ENCODE measurements around the gene ENDOV. TPM values are rescaled to one million over a fixed set of nuclear protein-coding genes. Genes with fewer than 3 reads are reported as not detected.

Gene ENDOV
- total RNA-seq, 1 donor from 2014 or later: 25.1 TPM

DNA sequence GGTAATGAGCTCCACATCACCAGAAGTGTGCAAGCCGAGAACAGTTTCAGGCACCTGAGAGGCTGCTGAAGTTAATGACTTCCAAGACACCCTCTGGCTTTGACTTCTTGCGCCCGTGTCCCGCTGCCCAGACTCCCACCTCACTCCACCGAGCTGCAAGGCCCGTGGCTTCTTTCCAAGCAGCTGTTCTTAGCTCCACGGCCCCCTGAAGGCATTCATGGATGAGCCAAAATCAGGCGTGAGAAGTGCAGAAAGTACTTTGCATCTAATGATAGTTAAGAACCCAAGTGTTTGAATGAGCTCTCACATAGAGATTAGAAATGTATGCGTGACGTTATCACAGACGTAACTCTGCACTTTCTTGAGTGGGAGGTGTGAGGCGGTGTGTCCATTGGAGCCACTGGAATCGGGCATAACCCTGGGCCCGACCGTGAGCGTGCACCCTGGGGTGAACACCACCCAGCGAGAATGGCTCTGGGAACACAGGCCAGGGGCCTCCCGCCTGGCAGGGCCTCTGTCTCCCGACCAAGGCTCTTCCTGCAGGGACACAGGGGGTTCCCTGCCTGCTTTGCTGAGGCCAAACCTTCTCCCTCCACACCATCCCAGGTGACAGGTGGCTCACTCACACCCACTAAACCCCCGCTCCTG is 50.5 kb downstream of the ENDOV start:
- Histone ChIP-seq H3K27me3 (peaks cover 54% of the 10 kb centered on the region), H3K36me3 (no peaks in the 10 kb centered on the region), H3K4me1 (no peaks in the 10 kb centered on the region), H3K9me3 (no peaks in the 10 kb centered on the region), H3K27ac (no peak overlapping the region), H3K4me3 (no peak overlapping the region)
- TF ChIP-seq, protein P1, sequence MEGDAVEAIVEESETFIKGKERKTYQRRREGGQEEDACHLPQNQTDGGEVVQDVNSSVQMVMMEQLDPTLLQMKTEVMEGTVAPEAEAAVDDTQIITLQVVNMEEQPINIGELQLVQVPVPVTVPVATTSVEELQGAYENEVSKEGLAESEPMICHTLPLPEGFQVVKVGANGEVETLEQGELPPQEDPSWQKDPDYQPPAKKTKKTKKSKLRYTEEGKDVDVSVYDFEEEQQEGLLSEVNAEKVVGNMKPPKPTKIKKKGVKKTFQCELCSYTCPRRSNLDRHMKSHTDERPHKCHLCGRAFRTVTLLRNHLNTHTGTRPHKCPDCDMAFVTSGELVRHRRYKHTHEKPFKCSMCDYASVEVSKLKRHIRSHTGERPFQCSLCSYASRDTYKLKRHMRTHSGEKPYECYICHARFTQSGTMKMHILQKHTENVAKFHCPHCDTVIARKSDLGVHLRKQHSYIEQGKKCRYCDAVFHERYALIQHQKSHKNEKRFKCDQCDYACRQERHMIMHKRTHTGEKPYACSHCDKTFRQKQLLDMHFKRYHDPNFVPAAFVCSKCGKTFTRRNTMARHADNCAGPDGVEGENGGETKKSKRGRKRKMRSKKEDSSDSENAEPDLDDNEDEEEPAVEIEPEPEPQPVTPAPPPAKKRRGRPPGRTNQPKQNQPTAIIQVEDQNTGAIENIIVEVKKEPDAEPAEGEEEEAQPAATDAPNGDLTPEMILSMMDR (IDR thresholded peaks at IDR 0.05): no peak
- ATAC-seq (no peak), DNase-seq (no peak)
- intact Hi-C loops (cut with DNase I): no loop called here

DNA sequence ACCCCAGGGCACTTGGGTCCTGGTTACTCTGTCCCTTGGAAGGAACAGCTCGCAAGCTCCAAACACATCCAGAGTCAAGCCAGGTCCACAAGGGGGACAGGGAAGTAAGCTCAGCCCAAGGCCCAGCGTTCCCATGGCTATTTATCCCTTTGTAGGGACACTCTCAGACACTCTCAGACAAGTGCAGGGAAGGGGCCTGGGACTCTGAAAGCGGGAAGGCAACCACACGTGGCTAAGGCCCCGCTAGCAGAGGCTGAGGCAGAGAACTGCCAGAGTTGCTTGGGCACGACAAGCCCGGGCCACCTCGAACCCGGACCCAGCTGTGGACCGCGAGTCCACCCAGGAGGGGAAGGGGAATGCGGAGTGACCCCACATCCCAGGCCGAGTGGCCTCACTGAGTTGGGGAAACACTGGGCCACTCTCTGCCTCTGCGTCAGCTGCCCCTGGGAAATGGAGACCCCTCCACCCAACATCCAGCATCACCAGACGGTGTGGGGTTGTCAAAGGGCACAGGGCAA is 51.3 kb downstream of the ENDOV start:
- DNase-seq (no peak), ATAC-seq (no peak)
- Histone ChIP-seq H3K4me3 (no peak overlapping the region), H3K4me1 (no peaks in the 10 kb centered on the region), H3K36me3 (no peaks in the 10 kb centered on the region), H3K27ac (no peak overlapping the region), H3K9me3 (no peaks in the 10 kb centered on the region), H3K27me3 (peaks cover 60% of the 10 kb centered on the region)
- TF ChIP-seq, protein P1 (IDR thresholded peaks at IDR 0.05): no peak
- intact Hi-C loops (cut with DNase I): no loop called here

DNA sequence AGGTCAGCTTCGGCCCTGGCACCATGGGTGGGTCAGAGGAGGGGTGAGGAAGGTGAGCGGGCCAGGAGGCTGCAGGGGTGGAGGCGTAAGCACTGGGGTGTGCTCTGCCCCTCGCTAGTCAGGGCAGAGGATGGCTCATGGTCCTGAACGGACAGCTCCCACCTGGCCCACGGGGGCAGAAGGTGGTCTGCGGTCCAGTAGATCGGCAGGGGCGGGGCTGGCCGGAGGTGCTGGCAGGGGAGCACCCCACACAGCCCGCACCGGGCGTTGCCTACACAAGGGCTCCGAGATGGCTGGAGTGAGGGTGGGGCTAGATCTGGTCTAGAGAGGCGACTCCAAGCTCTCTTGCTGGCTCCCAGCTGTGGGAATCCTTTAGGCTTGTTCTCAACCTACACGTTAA is 53.3 kb downstream of the ENDOV start:
- no peaks in the 10 kb centered on the region for H3K36me3 ChIP-seq
- H3K27me3 ChIP-seq: peaks cover 75% of the 10 kb centered on the region
- DNase-seq (no peak), ATAC-seq (no peak)
- no peaks in the 10 kb centered on the region for H3K9me3 ChIP-seq
- H3K4me1 ChIP-seq: no peaks in the 10 kb centered on the region
- TF ChIP-seq, protein P1 (IDR thresholded peaks at IDR 0.05): no peak
- H3K4me3 ChIP-seq: no peak overlapping the region
- intact Hi-C loops (cut with DNase I): no loop called here
- no peak overlapping the region for H3K27ac ChIP-seq

DNA sequence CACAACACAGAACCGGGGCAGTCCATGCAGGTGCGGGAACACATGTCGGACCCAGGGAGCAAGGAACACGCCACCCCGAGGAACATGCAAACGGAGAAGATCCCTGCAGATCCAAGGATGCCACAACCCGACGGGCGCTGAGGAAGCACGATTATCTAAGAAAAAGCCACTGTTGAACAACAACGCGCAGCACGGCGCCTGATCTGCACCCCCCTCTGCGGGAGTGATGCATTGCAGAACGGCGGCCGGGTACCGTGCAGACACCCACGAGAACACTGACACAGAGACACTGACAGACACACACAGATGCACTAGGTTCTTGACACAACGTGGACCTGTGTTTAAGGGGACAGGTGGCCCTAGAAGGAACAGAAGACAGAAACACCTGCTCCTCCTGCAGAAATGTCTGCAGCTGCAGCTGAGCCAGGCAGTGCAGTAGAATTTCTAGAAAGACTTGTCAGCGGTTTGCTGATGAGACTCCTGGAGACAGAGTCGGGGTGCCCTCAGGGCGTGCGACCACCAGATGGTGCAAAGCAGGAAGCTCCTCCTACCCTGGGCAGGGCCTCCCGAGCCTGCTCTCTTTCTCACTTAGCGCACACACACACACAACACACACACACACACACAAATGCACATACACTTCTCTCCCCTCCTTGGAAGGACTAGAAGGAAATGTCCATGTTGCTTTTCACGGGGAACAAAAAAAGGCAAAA is 54.0 kb downstream of the ENDOV start:
- Histone ChIP-seq H3K4me3 (no peak overlapping the region), H3K9me3 (no peaks in the 10 kb centered on the region), H3K27ac (no peak overlapping the region), H3K27me3 (peaks cover 82% of the 10 kb centered on the region), H3K4me1 (no peaks in the 10 kb centered on the region), H3K36me3 (no peaks in the 10 kb centered on the region)
- DNase-seq (no peak), ATAC-seq (no peak)
- intact Hi-C loops (cut with DNase I): no loop called here
- TF ChIP-seq, protein P1 (IDR thresholded peaks at IDR 0.05): no peak

DNA sequence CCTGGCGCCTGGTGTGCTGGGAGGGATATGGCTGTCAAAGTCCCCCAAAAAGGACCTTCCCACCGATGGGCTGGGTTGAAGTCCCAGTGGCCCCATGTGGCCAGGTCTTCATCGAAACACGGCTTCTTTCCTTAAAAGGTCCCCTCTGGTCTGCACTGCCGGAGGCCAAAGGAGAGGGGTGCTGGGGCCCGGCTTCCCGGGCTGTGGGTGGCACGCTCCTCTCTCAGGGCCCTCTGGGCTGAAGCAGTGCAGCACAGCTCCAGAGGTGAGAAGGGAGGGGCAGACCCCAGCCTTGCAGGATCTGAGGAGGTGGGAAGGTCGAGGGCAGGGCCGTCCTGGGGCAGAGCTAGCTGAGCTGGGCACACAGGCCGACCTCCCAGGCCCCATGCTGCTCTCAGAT is 54.7 kb downstream of the ENDOV start:
- Histone ChIP-seq H3K4me3 (no peak overlapping the region), H3K27me3 (peaks cover 88% of the 10 kb centered on the region), H3K36me3 (no peaks in the 10 kb centered on the region), H3K9me3 (no peaks in the 10 kb centered on the region), H3K27ac (no peak overlapping the region), H3K4me1 (peaks cover 3% of the 10 kb centered on the region)
- TF ChIP-seq, protein P1 (IDR thresholded peaks at IDR 0.05): no peak
- DNase-seq: no peak
- intact Hi-C loops (cut with DNase I): no loop called here
- ATAC-seq: no peak
